GM18507 (cell line): Measurements from ENCODE around the gene UBL5.

Source experiments
- DNase-seq: peaks from one replicate; pipeline ENCODE4 v3.0.0; 2011; ENCODE audit warnings: low read depth; ENCODE audit not compliant: insufficient read length; ENCODE audit errors: extremely low spot score
- FAIRE-seq: peaks from 2 replicates; lab custom pipeline; 2011; peaks lifted over from hg19 to GRCh38; lab: Jason Lieb, UNC

The UBL5 gene

GRCh38 chr19:9848060-9848459, 20.3 kb downstream of the UBL5 start:
- DNase-seq: no peak

GRCh38 chr19:9848762-9849161, 21.0 kb downstream of the UBL5 start:
- FAIRE-seq: no peak

More at GRCh38 chr19:9848060-9848459, 20.3 kb downstream of the UBL5 start:
- FAIRE-seq: no peak

GRCh38 chr19:9849791-9850190, 22.1 kb downstream of the UBL5 start:
- FAIRE-seq: no peak
- no peak for DNase-seq

More at GRCh38 chr19:9848762-9849161, 21.0 kb downstream of the UBL5 start:
- DNase-seq: no peak

GRCh38 chr19:9850235-9850959, 22.7 kb downstream of the UBL5 start:
- DNase-seq (no peak), FAIRE-seq (no peak)

GRCh38 chr19:9854282-9854846, 26.6 kb downstream of the UBL5 start:
- FAIRE-seq (no peak), DNase-seq (no peak)

GRCh38 chr19:9856609-9857008, 28.9 kb downstream of the UBL5 start:
- FAIRE-seq (no peak), DNase-seq (no peak)

GRCh38 chr19:9857076-9857721, 29.5 kb downstream of the UBL5 start:
- FAIRE-seq (no peak), DNase-seq (no peak)

GRCh38 chr19:9857920-9858746, 30.4 kb downstream of the UBL5 start:
- DNase-seq (no peak), FAIRE-seq (no peak)

- FAIRE-seq (no peak), DNase-seq (no peak)
These were observed 31.0 kb downstream of the UBL5 start for GRCh38 chr19:9858766-9859165.

- no peak for FAIRE-seq
- no peak for DNase-seq
These were observed 32.7 kb downstream of the UBL5 start for GRCh38 chr19:9860407-9860806.

GRCh38 chr19:9861503-9861902, 33.8 kb downstream of the UBL5 start:
- no peak for FAIRE-seq
- no peak for DNase-seq

GRCh38 chr19:9862938-9863337, 35.2 kb downstream of the UBL5 start:
- DNase-seq: no peak
- FAIRE-seq: no peak

GRCh38 chr19:9863759-9864158, 36.0 kb downstream of the UBL5 start:
- FAIRE-seq: no peak
- DNase-seq: no peak

GRCh38 chr19:9865732-9866501, 38.2 kb downstream of the UBL5 start:
- DNase-seq (no peak), FAIRE-seq (no peak)

- FAIRE-seq: no peak
- DNase-seq: no peak
These were observed 41.4 kb downstream of the UBL5 start for GRCh38 chr19:9868983-9869617.

GRCh38 chr19:9871626-9872338, 44.1 kb downstream of the UBL5 start:
- FAIRE-seq: no peak
- DNase-seq: no peak

- FAIRE-seq: no peak
These were observed 45.0 kb downstream of the UBL5 start for GRCh38 chr19:9872618-9873242.

More at GRCh38 chr19:9872618-9873242, 45.0 kb downstream of the UBL5 start:
- no peak for DNase-seq
